22Rv1 (cell line): ENCODE results near the gene SMAD9.
A peak's percentile ranks its signal among the peaks of the same experiment; 100 is the strongest.

Experiments used
- ZFX ChIP-seq: fragments of 450-650 bp; IDR thresholded peaks from 2 replicates; pipeline ENCODE4 v1.6.1; 2017; ENCODE audit warnings: antibody characterized with exemption, borderline replicate concordance
- TF ChIP-seq, protein P1 (sequence below): fragments of 450-650 bp; IDR thresholded peaks from 2 replicates; pipeline ENCODE4 v1.5.1; 2017; ENCODE audit warnings: mild to moderate bottlenecking

DNA sequence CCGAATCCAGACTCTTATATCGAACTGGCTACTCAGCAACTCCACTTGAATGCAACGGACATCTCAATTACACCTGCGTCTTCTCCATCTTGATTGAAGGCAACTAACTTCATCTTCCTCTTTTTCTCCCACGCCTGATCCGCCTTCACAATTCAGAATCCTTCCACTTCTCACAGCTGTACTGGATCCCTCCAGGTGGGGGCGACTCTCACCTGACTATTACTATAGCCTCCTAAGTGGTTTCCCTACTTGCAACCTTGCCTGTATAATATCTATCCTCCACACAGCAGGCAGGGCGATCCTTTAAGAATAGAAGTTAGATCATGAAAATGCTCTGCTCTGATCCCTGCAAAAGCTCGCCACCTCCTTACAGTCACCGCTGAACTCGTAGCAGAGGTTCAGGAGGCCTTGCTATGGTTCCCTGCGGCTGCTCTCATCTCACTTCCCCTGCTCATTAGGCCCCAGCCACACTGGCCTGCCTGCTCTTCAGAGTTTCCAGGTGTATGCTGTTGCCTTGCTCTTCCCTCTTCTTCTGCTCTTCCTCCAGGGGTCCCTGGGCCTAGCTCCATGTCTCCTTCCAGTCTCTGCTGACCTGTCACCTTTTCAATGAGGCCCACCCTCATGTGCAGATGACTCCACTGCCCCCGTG, 69.1 kb downstream of the SMAD9 start:
- no peak for TF ChIP-seq ZFX
- TF ChIP-seq, protein P1, sequence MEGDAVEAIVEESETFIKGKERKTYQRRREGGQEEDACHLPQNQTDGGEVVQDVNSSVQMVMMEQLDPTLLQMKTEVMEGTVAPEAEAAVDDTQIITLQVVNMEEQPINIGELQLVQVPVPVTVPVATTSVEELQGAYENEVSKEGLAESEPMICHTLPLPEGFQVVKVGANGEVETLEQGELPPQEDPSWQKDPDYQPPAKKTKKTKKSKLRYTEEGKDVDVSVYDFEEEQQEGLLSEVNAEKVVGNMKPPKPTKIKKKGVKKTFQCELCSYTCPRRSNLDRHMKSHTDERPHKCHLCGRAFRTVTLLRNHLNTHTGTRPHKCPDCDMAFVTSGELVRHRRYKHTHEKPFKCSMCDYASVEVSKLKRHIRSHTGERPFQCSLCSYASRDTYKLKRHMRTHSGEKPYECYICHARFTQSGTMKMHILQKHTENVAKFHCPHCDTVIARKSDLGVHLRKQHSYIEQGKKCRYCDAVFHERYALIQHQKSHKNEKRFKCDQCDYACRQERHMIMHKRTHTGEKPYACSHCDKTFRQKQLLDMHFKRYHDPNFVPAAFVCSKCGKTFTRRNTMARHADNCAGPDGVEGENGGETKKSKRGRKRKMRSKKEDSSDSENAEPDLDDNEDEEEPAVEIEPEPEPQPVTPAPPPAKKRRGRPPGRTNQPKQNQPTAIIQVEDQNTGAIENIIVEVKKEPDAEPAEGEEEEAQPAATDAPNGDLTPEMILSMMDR, result peak; percentile 52
